ENCODE measurements around the gene SPATA24. TPM values are rescaled to one million over a fixed set of nuclear protein-coding genes. Genes with fewer than 3 reads are reported as not detected.

SPATA24 gene
- total RNA-seq, 1 experiment from 2014 or later: 9.8 TPM

DNA sequence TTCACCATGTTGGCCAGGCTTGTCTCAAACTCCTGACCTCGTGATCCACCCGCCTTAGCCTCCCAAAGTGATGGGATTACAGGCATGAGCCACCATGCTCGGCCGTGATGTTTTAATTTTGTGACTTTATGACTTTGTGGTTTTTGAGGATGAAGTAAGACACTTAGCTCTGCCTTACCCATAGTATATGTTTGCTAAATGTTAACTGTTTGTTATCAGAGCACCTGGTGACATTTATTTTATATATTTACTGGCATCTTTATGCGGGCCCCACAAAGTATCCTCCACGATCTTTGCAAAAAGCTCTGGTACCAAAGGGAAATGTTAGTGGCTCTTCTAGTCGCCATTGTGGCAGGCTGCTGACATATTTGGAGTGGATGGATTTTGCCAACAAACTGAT is 27.5 kb downstream of the SPATA24 start:
- Mint-ChIP-seq H3K36me3 (ENCODE audit: insufficient read depth, unreplicated experiment) (peaks cover 22% of the 10 kb centered on the region), H3K9me3 (ENCODE audit: unreplicated experiment) (no peaks in the 10 kb centered on the region), H3K27ac (ENCODE audit: low read depth, unreplicated experiment) (no peak overlapping the region), H3K4me1 (ENCODE audit: insufficient read depth, unreplicated experiment) (peaks cover 11% of the 10 kb centered on the region), H3K27me3 (ENCODE audit: insufficient read depth, unreplicated experiment) (no peaks in the 10 kb centered on the region), H3K4me3 (ENCODE audit: unreplicated experiment) (no peak overlapping the region)
- TF ChIP-seq, protein P1, sequence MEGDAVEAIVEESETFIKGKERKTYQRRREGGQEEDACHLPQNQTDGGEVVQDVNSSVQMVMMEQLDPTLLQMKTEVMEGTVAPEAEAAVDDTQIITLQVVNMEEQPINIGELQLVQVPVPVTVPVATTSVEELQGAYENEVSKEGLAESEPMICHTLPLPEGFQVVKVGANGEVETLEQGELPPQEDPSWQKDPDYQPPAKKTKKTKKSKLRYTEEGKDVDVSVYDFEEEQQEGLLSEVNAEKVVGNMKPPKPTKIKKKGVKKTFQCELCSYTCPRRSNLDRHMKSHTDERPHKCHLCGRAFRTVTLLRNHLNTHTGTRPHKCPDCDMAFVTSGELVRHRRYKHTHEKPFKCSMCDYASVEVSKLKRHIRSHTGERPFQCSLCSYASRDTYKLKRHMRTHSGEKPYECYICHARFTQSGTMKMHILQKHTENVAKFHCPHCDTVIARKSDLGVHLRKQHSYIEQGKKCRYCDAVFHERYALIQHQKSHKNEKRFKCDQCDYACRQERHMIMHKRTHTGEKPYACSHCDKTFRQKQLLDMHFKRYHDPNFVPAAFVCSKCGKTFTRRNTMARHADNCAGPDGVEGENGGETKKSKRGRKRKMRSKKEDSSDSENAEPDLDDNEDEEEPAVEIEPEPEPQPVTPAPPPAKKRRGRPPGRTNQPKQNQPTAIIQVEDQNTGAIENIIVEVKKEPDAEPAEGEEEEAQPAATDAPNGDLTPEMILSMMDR (IDR thresholded peaks at IDR 0.05; ENCODE audit: unreplicated experiment): no peak
- DNase-seq (ENCODE audit: unreplicated experiment): no peak
- BruUV-seq (replicated peaks): no TSS peak
- ChIA-PET CTCF (interaction anchor here (0.7 to 1.5 kb wide), 4 partner anchors 11 to 411 kb away, joined by 3 to 4 read pairs (median 4); no protein-coding TSS in a partner anchor), POLR2A (interaction anchor here (0.6 kb wide), 1 partner anchor 362 kb away, joined by 3 read pairs; no protein-coding TSS in a partner anchor)
- intact Hi-C loops (cut with micrococcal nuclease): no loop called here

DNA sequence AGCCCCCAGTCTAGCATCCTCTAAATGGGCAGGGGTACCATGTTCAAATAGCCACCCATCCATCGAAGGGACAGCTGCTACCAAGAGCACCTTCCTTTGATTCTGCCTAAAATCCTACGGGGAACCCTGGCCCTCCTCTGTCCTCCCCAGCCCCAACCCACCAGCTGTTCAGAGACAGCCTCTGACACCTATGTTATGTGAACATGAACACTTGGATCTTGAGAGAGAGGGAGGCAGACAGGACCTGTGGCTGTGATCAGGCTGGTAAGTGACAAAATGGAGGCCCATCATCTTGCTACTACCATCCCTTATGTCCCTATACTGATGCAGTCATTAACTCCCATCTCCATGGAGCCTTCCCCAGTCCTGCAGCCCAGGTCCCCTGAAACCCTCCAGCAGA is 29.0 kb downstream of the SPATA24 start:
- H3K9me3 Mint-ChIP-seq (ENCODE audit: unreplicated experiment): no peaks in the 10 kb centered on the region
- no peak for DNase-seq (ENCODE audit: unreplicated experiment)
- intact Hi-C loops (cut with micrococcal nuclease): no loop called here
- H3K4me1 Mint-ChIP-seq (ENCODE audit: insufficient read depth, unreplicated experiment): peaks cover 11% of the 10 kb centered on the region
- TF ChIP-seq, protein P1 (IDR thresholded peaks at IDR 0.05; ENCODE audit: unreplicated experiment): no peak
- H3K27ac Mint-ChIP-seq (ENCODE audit: low read depth, unreplicated experiment): no peak overlapping the region
- no peaks in the 10 kb centered on the region for H3K27me3 Mint-ChIP-seq (ENCODE audit: insufficient read depth, unreplicated experiment)
- no TSS peak for BruUV-seq (replicated peaks)
- ChIA-PET CTCF (interaction anchor here (0.6 to 1.7 kb wide), 6 partner anchors 13 to 259 kb away, joined by 3 to 7 read pairs (median 3); no protein-coding TSS in a partner anchor), POLR2A (interaction anchor here (0.5 to 4.1 kb wide), 7 partner anchors 10 to 1425 kb away, joined by 3 to 44 read pairs (median 5); partner anchors contain the start of genes PAIP2 and SPATA24)
- peaks cover 37% of the 10 kb centered on the region for H3K36me3 Mint-ChIP-seq (ENCODE audit: insufficient read depth, unreplicated experiment)
- no peak overlapping the region for H3K4me3 Mint-ChIP-seq (ENCODE audit: unreplicated experiment)

DNA sequence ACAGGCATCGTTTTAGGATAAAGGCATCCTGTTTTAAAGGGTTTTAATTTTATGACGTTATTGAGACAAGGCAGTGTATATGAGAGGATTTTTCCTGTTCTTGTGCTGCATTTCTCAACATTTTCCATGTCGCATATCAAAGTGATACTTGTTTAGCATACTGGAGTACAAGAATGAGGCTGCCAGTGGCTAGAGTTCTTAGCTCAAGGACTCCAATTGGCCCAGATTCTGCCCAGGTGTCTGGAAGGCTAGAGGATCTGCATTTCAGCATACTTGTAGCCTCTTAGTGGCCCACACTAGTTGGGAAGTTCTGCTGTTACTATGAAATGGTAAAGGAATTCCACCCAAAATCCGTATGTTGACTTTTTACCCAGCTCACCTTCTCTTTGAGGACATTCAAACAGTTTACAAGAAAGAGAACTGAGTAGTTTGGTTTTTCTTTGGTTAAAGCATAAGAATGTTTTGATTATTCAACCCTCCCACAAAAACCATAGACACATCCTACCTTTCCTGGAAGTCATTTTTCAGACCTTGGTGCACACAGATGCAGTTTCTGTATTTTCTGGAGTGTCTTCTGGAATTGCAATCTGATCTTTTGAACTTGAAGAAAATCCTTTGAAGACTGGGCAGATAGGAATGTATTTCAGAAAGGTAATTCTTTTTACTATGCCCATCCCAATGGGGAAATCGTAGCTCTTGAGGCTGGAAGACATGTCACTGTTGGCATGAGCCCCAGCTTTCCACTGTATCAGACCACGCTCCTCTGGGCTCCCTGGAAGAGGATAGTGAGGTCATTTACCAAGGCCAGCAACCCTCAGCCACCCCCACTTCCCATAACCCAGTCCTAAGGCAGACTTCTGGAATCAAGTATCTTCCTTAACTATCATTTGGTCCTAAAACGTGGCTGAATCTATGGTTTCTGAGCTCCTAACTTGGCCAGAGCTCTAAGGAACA is 32.1 kb downstream of the SPATA24 start:
- Mint-ChIP-seq H3K9me3 (ENCODE audit: unreplicated experiment) (no peaks in the 10 kb centered on the region), H3K4me3 (ENCODE audit: unreplicated experiment) (no peak overlapping the region), H3K36me3 (ENCODE audit: insufficient read depth, unreplicated experiment) (peaks cover 68% of the 10 kb centered on the region), H3K4me1 (ENCODE audit: insufficient read depth, unreplicated experiment) (peaks cover 11% of the 10 kb centered on the region), H3K27ac (ENCODE audit: low read depth, unreplicated experiment) (peak overlapping the region; percentile 82), H3K27me3 (ENCODE audit: insufficient read depth, unreplicated experiment) (no peaks in the 10 kb centered on the region)
- POLR2A ChIA-PET: interaction anchor here (1.2 to 4.1 kb wide), 3 partner anchors 14 to 32 kb away, joined by 4 to 44 read pairs (median 6); partner anchors contain the start of genes PAIP2 and SPATA24
- intact Hi-C loops (cut with micrococcal nuclease): no loop called here
- no peak for DNase-seq (ENCODE audit: unreplicated experiment)
- TF ChIP-seq, protein P1 (IDR thresholded peaks at IDR 0.05; ENCODE audit: unreplicated experiment): no peak
- BruUV-seq (replicated peaks): no TSS peak
- CTCF ChIA-PET: interaction anchor here (0.7 to 1.6 kb wide), 5 partner anchors 10 to 50 kb away, joined by 3 to 5 read pairs (median 3); no protein-coding TSS in a partner anchor

DNA sequence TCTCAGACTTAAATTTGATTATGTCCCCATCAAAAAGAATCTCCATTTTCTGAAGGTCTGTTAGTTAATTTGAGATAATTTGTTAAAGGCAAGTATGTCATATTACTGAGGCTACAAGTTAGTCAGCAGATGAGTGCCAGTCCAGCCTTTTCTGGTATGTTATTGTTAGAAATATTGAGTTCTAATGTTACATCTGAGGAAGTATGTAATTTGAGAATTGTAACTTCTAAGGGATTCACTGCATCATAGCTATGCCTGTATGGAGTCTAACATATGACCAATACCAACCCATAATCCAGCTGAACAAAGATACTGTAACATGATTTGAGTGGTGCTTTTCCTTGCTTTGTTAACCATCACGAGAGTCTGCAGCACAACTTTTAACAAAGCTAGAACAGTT is 34.7 kb downstream of the SPATA24 start:
- no peak overlapping the region for H3K27ac Mint-ChIP-seq (ENCODE audit: low read depth, unreplicated experiment)
- peaks cover 10% of the 10 kb centered on the region for H3K4me1 Mint-ChIP-seq (ENCODE audit: insufficient read depth, unreplicated experiment)
- peaks cover 88% of the 10 kb centered on the region for H3K36me3 Mint-ChIP-seq (ENCODE audit: insufficient read depth, unreplicated experiment)
- POLR2A ChIA-PET: interaction anchor here (0.7 to 2.0 kb wide), 3 partner anchors 9 to 80 kb away, joined by 3 to 4 read pairs (median 3); no protein-coding TSS in a partner anchor
- TF ChIP-seq, protein P1 (IDR thresholded peaks at IDR 0.05; ENCODE audit: unreplicated experiment): no peak
- no peak for DNase-seq (ENCODE audit: unreplicated experiment)
- CTCF ChIA-PET: interaction anchor here (0.6 to 0.7 kb wide), 4 partner anchors 18 to 56 kb away, joined by 3 read pairs; no protein-coding TSS in a partner anchor
- H3K27me3 Mint-ChIP-seq (ENCODE audit: insufficient read depth, unreplicated experiment): no peaks in the 10 kb centered on the region
- intact Hi-C loops (cut with micrococcal nuclease): no loop called here
- BruUV-seq (replicated peaks): TSS peak; percentile 70
- H3K4me3 Mint-ChIP-seq (ENCODE audit: unreplicated experiment): no peak overlapping the region
- no peaks in the 10 kb centered on the region for H3K9me3 Mint-ChIP-seq (ENCODE audit: unreplicated experiment)

Data from MCF 10A (cell line).